A673 (cell line): ENCODE measurements around the gene SLC29A3.

Experiments
- CTCF ChIP-seq: fragments of 300-800, 200-600 bp; sonication (generic); conservative IDR thresholded peaks from 2 replicates; pipeline ENCODE4 v1.5.1; 2017; ENCODE audit warnings: low read depth, mild to moderate bottlenecking, antibody characterized with exemption, low read length, moderate library complexity, mixed read lengths
- EZH2 ChIP-seq: fragments of 200-600 bp; sonication (generic); IDR thresholded peaks from 2 replicates; pipeline ENCODE4 v1.6.1; 2017; ENCODE audit warnings: borderline replicate concordance, low read depth, mild to moderate bottlenecking, mixed read lengths, antibody characterized with exemption, low read length; ENCODE audit not compliant: poor library complexity, severe bottlenecking

GRCh38 chr10:71372882-71373495, 53.9 kb downstream of the SLC29A3 start:
- TF ChIP-seq EZH2 (no peak), CTCF (no peak)
